SH-SY5Y (cell line): ENCODE data around the gene PRSS38.

Source experiments
- GATA2 ChIP-seq: IDR thresholded peaks from 2 replicates; pipeline ENCODE4 v1.6.1; 2011; ENCODE audit warnings: mild to moderate bottlenecking, low read depth, low read length
- GATA3 ChIP-seq: IDR thresholded peaks from 2 replicates; pipeline ENCODE4 v1.6.1; 2011; ENCODE audit warnings: low read depth, mild to moderate bottlenecking, low read length, moderate library complexity

DNA sequence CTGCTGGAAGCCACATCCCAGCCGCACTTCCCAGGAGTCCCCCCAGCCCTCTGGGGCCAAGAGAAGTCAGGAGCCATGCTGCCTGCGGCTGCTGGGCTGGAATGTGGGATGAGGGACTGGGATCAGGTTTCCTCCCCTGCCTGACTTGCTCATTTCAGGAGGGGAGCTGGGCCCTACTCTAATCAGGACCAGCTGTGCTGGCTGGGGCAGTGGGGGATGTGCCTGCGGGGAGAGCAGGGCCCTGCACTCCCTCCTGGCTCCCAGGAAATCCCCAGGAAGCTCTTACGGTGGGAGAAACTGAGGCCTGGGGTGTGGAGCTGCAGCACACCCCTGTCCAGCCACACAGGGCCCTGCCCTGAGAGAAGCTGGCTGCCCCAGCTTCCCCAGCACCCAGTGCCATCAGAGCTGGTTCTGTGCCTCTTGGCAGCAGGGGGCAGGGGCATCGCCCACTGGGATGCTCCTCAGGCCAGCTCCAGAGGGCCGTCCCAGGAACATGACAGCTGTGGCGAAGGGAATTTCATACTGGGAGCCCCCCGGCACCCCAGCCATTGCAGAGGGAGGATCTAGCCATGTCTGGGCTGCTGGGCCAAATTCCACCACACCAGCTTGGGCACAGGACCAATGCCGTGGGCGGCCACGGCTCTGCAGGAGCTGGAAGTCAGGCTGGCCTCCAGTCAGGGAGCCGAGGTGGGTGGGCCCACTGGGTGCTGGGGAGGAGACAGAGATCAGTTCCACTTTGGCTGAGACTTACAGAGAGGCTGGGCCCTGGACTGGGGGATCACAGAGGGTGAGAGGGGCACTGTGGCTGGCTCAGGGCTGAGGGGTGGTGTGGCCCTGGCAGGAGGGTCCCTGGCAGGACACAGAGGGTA, 21.3 kb upstream of the PRSS38 start:
- no peak for TF ChIP-seq GATA2
- TF ChIP-seq GATA3: no peak
